Mesendoderm (in vitro differentiated cells): Measurements from ENCODE around the gene SPTAN1. TPM values are rescaled to one million over a fixed set of nuclear protein-coding genes. Genes with fewer than 3 reads are reported as not detected.

ENCODE experiments used
- DNase-seq: peaks from one replicate; pipeline ENCODE4 v3.0.0; 2013
- H2AK5ac ChIP-seq: 2 replicates; pipeline ENCODE4 v1.6.1; 2013; ENCODE audit warnings: low read length, inconsistent platforms
- H2BK120ac ChIP-seq: 2 replicates; pipeline ENCODE4 v1.6.1; 2013; ENCODE audit warnings: low read depth, mild to moderate bottlenecking, low read length, moderate library complexity, mixed read lengths
- H2BK15ac ChIP-seq: replicated peaks from 2 replicates; pipeline ENCODE4 v1.6.1; 2013; ENCODE audit warnings: low read depth, mild to moderate bottlenecking, moderate library complexity
- H2BK5ac ChIP-seq: 2 replicates; pipeline ENCODE4 v1.6.1; 2013; ENCODE audit warnings: low read length, inconsistent platforms
- H3K18ac ChIP-seq: 2 replicates; pipeline ENCODE4 v1.6.1; 2013; ENCODE audit warnings: mild to moderate bottlenecking, low read length, mixed read lengths
- H3K23ac ChIP-seq: one replicate; pipeline ENCODE4 v1.6.1; 2013; ENCODE audit warnings: low read length
- H3K27ac ChIP-seq: 2 replicates; pipeline ENCODE4 v1.5.1; 2013; ENCODE audit warnings: low read depth, mild to moderate bottlenecking, inconsistent platforms, low read length, moderate library complexity
- H3K27me3 ChIP-seq: 2 replicates; pipeline ENCODE4 v1.6.1; 2013; ENCODE audit warnings: low read length, control low read depth, mild to moderate bottlenecking, inconsistent platforms; ENCODE audit not compliant: insufficient read depth, poor library complexity
- H3K36me3 ChIP-seq: 2 replicates; pipeline ENCODE4 v1.6.1; 2013; ENCODE audit warnings: low read length, inconsistent platforms; ENCODE audit not compliant: control insufficient read depth, insufficient read depth
- H3K4ac ChIP-seq: one replicate; pipeline ENCODE4 v1.6.1; 2013; ENCODE audit warnings: low read depth, mild to moderate bottlenecking, low read length, moderate library complexity
- H3K4me1 ChIP-seq: 2 replicates; pipeline ENCODE4 v1.6.1; 2013; ENCODE audit warnings: low read depth, low read length, inconsistent platforms; ENCODE audit not compliant: control insufficient read depth
- H3K4me2 ChIP-seq: 2 replicates; pipeline ENCODE4 v1.6.1; 2013; ENCODE audit warnings: low read length
- H3K4me3 ChIP-seq: 2 replicates; pipeline ENCODE4 v1.5.1; 2013; ENCODE audit warnings: mild to moderate bottlenecking, low read length
- H3K56ac ChIP-seq: one replicate; pipeline ENCODE4 v1.6.1; 2013; ENCODE audit warnings: low read length
- H3K79me1 ChIP-seq: 2 replicates; pipeline ENCODE4 v1.6.1; 2013; ENCODE audit warnings: low read length, inconsistent platforms
- H3K79me2 ChIP-seq: 2 replicates; pipeline ENCODE4 v1.6.1; 2013; ENCODE audit warnings: mild to moderate bottlenecking, low read length; ENCODE audit not compliant: control insufficient read depth, insufficient read depth
- H3K9ac ChIP-seq: 2 replicates; pipeline ENCODE4 v1.6.1; 2013; ENCODE audit warnings: low read length, inconsistent platforms
- H4K5ac ChIP-seq: one replicate; pipeline ENCODE4 v1.6.1; 2013; ENCODE audit warnings: low read length
- H4K8ac ChIP-seq: one replicate; pipeline ENCODE4 v1.6.1; 2013; ENCODE audit warnings: low read depth, mild to moderate bottlenecking, control low read depth, low read length, moderate library complexity
- WGBS: extraction: QIAGEN DNeasy Blood & Tissue Kit; methylation state at CpG from one replicate; pipeline ENCODE4 v1.1.7; 2013; ENCODE audit warnings: low lambda C conversion rate, missing lambda C conversion rate; ENCODE audit not compliant: insufficient coverage; ENCODE audit errors: extremely low coverage; 5-methylcytosine and 5-hydroxymethylcytosine counted together
- small RNA-seq: library from polyadenylated mRNA; stranded (forward); fragments of <200 nt; extraction: miRNeasy Mini kit (QIAGEN cat#:217004); gene quantifications from one replicate; pipeline ENCODE3, GENCODE V24; 2013; ENCODE audit not compliant: insufficient read depth

The SPTAN1 gene

DNA sequence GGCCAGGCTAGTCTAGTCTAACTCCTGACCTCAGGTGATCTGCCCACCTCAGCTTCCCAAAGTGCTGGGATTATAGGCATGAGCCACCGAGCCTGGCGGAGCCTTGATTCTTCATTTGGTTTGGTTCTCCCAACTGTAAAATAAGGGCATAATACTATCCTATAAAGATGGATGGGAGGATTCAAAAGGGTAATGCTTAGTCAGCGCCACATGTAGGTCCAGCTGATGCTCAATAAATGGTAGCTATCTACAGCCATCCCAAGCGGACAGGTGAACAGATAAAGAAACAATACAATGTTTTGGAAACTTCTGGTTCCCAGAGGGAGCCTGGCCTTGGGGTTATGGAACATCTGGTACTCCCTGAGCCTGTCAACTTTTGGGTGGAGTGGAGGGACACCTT is 123.0 kb downstream of the SPTAN1 start:
- Histone ChIP-seq H2BK5ac (no peak overlapping the region), H4K5ac (no peak overlapping the region), H3K4me1 (no peaks in the 10 kb centered on the region), H3K4me2 (no peak overlapping the region), H3K9ac (no peak overlapping the region), H3K36me3 (no peaks in the 10 kb centered on the region), H2AK5ac (no peak overlapping the region), H3K18ac (no peak overlapping the region), H3K79me2 (no peaks in the 10 kb centered on the region), H3K4ac (no peak overlapping the region), H2BK15ac (no peak overlapping the region), H2BK120ac (no peak overlapping the region), H3K27ac (no peak overlapping the region), H3K4me3 (no peak overlapping the region), H3K79me1 (no peaks in the 10 kb centered on the region), H3K56ac (no peak overlapping the region), H3K27me3 (no peaks in the 10 kb centered on the region), H3K23ac (no peak overlapping the region), H4K8ac (no peak overlapping the region)
- no peak for DNase-seq
- WGBS = no CpG with 5 or more reads among the region's 4 CpGs

DNA sequence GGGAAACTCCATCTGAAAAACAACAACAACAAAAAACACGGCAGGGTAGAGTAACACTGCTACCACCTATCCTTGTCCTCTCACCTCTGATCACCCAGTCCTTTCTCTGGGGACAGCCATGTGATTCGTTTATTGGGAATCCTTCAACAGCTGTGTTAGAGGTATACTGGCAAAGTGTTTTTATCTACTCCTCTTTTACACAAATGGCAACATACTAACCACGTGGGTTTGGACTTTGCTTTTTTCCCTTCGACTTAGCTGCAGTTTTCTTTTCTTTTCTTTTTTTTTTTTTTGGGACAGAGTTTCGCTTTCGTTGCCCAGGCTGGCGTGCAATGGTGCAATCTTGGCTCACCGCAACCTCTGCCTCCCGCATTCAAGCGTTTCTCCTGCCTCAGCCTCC is 125.4 kb downstream of the SPTAN1 start:
- DNase-seq = no peak
- H3K4me1 ChIP-seq = no peaks in the 10 kb centered on the region
- H3K4me2 ChIP-seq = no peak overlapping the region
- H4K8ac ChIP-seq = no peak overlapping the region
- no peaks in the 10 kb centered on the region for H3K79me1 ChIP-seq
- H3K56ac ChIP-seq = no peak overlapping the region
- WGBS = no CpG with 5 or more reads among the region's 10 CpGs
- no peak overlapping the region for H4K5ac ChIP-seq
- no peak overlapping the region for H3K9ac ChIP-seq
- H3K27ac ChIP-seq = no peak overlapping the region
- no peak overlapping the region for H3K23ac ChIP-seq
- H3K79me2 ChIP-seq = no peaks in the 10 kb centered on the region
- no peak overlapping the region for H2BK15ac ChIP-seq
- H2BK120ac ChIP-seq = no peak overlapping the region
- H3K27me3 ChIP-seq = no peaks in the 10 kb centered on the region
- H3K18ac ChIP-seq = no peak overlapping the region
- H2AK5ac ChIP-seq = no peak overlapping the region
- no peak overlapping the region for H2BK5ac ChIP-seq
- no peak overlapping the region for H3K4me3 ChIP-seq
- no peak overlapping the region for H3K4ac ChIP-seq
- no peaks in the 10 kb centered on the region for H3K36me3 ChIP-seq

Small RNA genes lying within 50 kb of the gene (small RNA-seq; reads per million reads assigned to genes)
- gene RNU7-171P = not detected
